ENCODE measurements around the gene FTO.
A peak's percentile ranks its signal among the peaks of the same experiment; 100 is the strongest.

Gene FTO

DNA sequence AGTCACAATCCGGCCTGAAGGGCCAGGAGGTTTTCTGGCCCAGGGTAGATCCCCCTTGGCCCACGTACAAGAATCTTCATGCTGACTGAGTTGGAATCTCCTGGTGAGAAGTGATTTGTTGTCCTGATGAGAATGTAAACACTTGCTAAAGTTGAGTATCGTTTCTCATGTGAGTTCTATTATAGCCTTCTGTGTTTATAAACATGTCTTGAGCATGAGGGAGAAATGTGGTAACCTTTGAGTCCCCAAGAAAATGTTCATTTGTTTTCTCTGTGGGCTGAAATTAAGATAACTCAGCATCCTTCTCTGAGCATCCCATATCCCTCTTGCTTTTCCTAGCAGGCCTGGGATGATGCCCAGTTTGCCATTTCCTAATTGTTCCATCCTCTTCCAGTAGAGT lies 204.8 kb downstream of the FTO start:
- Histone ChIP-seq H3K9me3 (no peaks in the 10 kb centered on the region), H3K4me1 (no peaks in the 10 kb centered on the region; the same call in 1 of the 2 replicates), H3K4me3 (ENCODE audit: low read depth, low read length) (no peak overlapping the region), H3K27me3 (no peaks in the 10 kb centered on the region), H3K36me3 (no peaks in the 10 kb centered on the region; the same call in 1 of the 2 replicates)
- no peak for DNase-seq
- no peak for TF ChIP-seq CTCF (IDR thresholded peaks at IDR 0.05; ENCODE audit: low read depth, low read length)

DNA sequence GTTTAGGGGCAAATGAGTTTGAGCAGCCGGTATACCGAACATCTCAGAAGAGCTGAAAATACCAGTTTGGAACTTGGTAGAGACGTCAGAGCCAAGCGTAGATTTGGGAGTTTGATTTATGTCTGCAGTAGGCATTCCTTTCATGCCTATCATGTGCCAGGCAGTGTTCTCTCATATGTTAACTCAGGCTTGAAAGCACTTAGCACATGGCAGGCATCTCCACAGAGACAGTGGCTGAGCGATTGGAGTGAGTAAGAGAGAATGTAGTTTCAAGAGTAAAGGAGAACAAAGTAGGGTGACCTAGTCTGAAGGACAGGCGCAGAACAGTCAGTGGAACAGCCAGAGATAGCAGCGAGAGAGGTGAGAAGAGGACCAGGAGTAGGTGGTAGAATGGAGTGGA lies 207.0 kb downstream of the FTO start:
- TF ChIP-seq CTCF (IDR thresholded peaks at IDR 0.05; ENCODE audit: low read depth, low read length), result no peak
- no peak overlapping the region for H3K4me3 ChIP-seq (ENCODE audit: low read depth, low read length)

GRCh38 chr16:53911513-53911912 lies 207.6 kb downstream of the FTO start:
- H3K4me1 ChIP-seq, result no peaks in the 10 kb centered on the region; the same call in 1 of the 2 replicates
- H3K4me3 ChIP-seq (ENCODE audit: low read depth, low read length), result no peak overlapping the region
- no peaks in the 10 kb centered on the region; the same call in 1 of the 2 replicates for H3K36me3 ChIP-seq
- no peaks in the 10 kb centered on the region for H3K27me3 ChIP-seq
- no peak for TF ChIP-seq CTCF (IDR thresholded peaks at IDR 0.05; ENCODE audit: low read depth, low read length)
- H3K9me3 ChIP-seq, result no peaks in the 10 kb centered on the region
- no peak for DNase-seq

More for the DNA sequence above, 207.0 kb downstream of the FTO start:
- Histone ChIP-seq H3K4me1 (no peaks in the 10 kb centered on the region; the same call in 1 of the 2 replicates), H3K36me3 (no peaks in the 10 kb centered on the region; the same call in 1 of the 2 replicates), H3K9me3 (no peaks in the 10 kb centered on the region), H3K27me3 (no peaks in the 10 kb centered on the region)
- DNase-seq, result no peak

GRCh38 chr16:53912155-53912554 lies 208.2 kb downstream of the FTO start:
- Histone ChIP-seq H3K36me3 (no peaks in the 10 kb centered on the region; the same call in 1 of the 2 replicates), H3K27me3 (no peaks in the 10 kb centered on the region), H3K4me1 (no peaks in the 10 kb centered on the region; the same call in 1 of the 2 replicates), H3K9me3 (no peaks in the 10 kb centered on the region), H3K4me3 (ENCODE audit: low read depth, low read length) (no peak overlapping the region)
- no peak for TF ChIP-seq CTCF (IDR thresholded peaks at IDR 0.05; ENCODE audit: low read depth, low read length)
- no peak for DNase-seq

GRCh38 chr16:53913099-53913870 lies 209.3 kb downstream of the FTO start:
- no peak overlapping the region for H3K4me3 ChIP-seq (ENCODE audit: low read depth, low read length)
- H3K4me1 ChIP-seq, result no peaks in the 10 kb centered on the region; the same call in 1 of the 2 replicates
- peak; percentile 10 for DNase-seq
- no peaks in the 10 kb centered on the region for H3K9me3 ChIP-seq
- H3K27me3 ChIP-seq, result no peaks in the 10 kb centered on the region
- no peak for TF ChIP-seq CTCF (IDR thresholded peaks at IDR 0.05; ENCODE audit: low read depth, low read length)
- H3K36me3 ChIP-seq, result no peaks in the 10 kb centered on the region

GRCh38 chr16:53913920-53914319 lies 210.0 kb downstream of the FTO start:
- H3K27me3 ChIP-seq, result no peaks in the 10 kb centered on the region
- H3K4me1 ChIP-seq, result no peaks in the 10 kb centered on the region; the same call in 1 of the 2 replicates
- no peaks in the 10 kb centered on the region for H3K36me3 ChIP-seq
- no peaks in the 10 kb centered on the region for H3K9me3 ChIP-seq
- no peak for TF ChIP-seq CTCF (IDR thresholded peaks at IDR 0.05; ENCODE audit: low read depth, low read length)
- no peak overlapping the region for H3K4me3 ChIP-seq (ENCODE audit: low read depth, low read length)
- DNase-seq, result no peak

Data from BE2C (cell line).